K562 (cell line): ENCODE measurements around the gene FAT2. TPM values are rescaled to one million over a fixed set of nuclear protein-coding genes. Genes with fewer than 3 reads are reported as not detected.

Source experiments
- ATAC-seq: fragments of 200-7000 bp; cut with Tn5 transposase; 3 replicates; pipeline ENCODE4 v1.9.1; 2020; ENCODE audit warnings: moderate library complexity
- BruUV-seq: library from RNA; stranded (reverse); fragments of 400-500 nt; replicated peaks from 2 replicates; lab custom pipeline; 2021; lab: Mats Ljungman, UMichigan
- CTCF ChIA-PET: fragments of 300-600 bp; formaldehyde crosslinking; extraction: SDS; loops from one replicate; lab custom pipeline; 2021; ENCODE audit warnings: low intra/inter-chr PET ratio; lab: Yijun Ruan, JAX
- POLR2A ChIA-PET: fragments of 300-600, 350-650 bp; sonication (Branson Sonifier 250); formaldehyde crosslinking; extraction: SDS; loops from one replicate; lab custom pipeline; 2021; ENCODE audit warnings: antibody characterized with exemption, inconsistent platforms; lab: Yijun Ruan, JAX
- DNase-seq, 4 experiments: peaks; one replicate each; pipeline versions ENCODE4 v3.0.0 to v3.0.0-alpha.2; 2011 to 2018; ENCODE audit warnings: low spot score in 3 of 4, mixed read lengths in 3 of 4; ENCODE audit errors: extremely low read depth in 1 of 4
- FAIRE-seq: peaks from 2 replicates; lab custom pipeline; 2011; peaks lifted over from hg19 to GRCh38; lab: Jason Lieb, UNC
- H2AFZ ChIP-seq: 2 replicates; pipeline ENCODE4 v1.6.0; 2011; ENCODE audit warnings: low read depth, low read length, control low read depth, inconsistent platforms
- H3K27ac ChIP-seq: fragments of 200-600 bp; 3 replicates; pipeline ENCODE4 v1.8.0; 2011; ENCODE audit warnings: low read depth, mild to moderate bottlenecking, control low read depth, inconsistent platforms, low read length, moderate library complexity, mixed read lengths; ENCODE audit errors: extremely low read depth
- H3K27me3 ChIP-seq, 2 experiments: fragments of 300-600 bp in 1 of 2; 2 replicates in 1 of 2; 3 replicates in 1 of 2; pipeline versions ENCODE4 v1.6.0 to v1.8.0; 2011; ENCODE audit warnings: inconsistent platforms in 2 of 2, low read length in 2 of 2, mild to moderate bottlenecking in 1 of 2, mixed read lengths in 1 of 2, moderate library complexity in 1 of 2; ENCODE audit not compliant: control insufficient read depth in 2 of 2, insufficient read depth in 2 of 2
- H3K36me3 ChIP-seq: fragments of 300-600 bp; 3 replicates; pipeline ENCODE4 v1.8.0; 2011; ENCODE audit warnings: mild to moderate bottlenecking, low read length, inconsistent platforms; ENCODE audit not compliant: control insufficient read depth, insufficient read depth
- H3K4me1 ChIP-seq, 2 experiments: fragments of 200-600 bp in 1 of 2; replicated peaks in 1 of 2; 2 replicates in 1 of 2; 3 replicates in 1 of 2; pipeline versions ENCODE4 v1.5.1 to v1.8.0; 2011; ENCODE audit warnings: inconsistent platforms in 2 of 2, low read length in 2 of 2, mild to moderate bottlenecking in 1 of 2, mixed read lengths in 1 of 2, moderate library complexity in 1 of 2; ENCODE audit not compliant: control insufficient read depth in 2 of 2, insufficient read depth in 2 of 2
- H3K4me2 ChIP-seq: 2 replicates; pipeline ENCODE4 v1.6.1; 2011; ENCODE audit warnings: low read length, control low read depth, inconsistent platforms, mixed read lengths; ENCODE audit not compliant: insufficient read depth
- H3K4me3 ChIP-seq: fragments of 200-600 bp; sonication (generic), shearing (Covaris generic); 2 replicates; pipeline ENCODE4 v1.5.1; 2016; ENCODE audit warnings: control low read depth, inconsistent platforms
- H3K79me2 ChIP-seq: fragments of 200-600 bp; 3 replicates; pipeline ENCODE4 v1.8.0; 2011; ENCODE audit warnings: low read length, inconsistent platforms; ENCODE audit not compliant: control insufficient read depth, insufficient read depth
- H3K9ac ChIP-seq, 2 experiments: 2 replicates each; pipeline versions ENCODE4 v1.6.0 to v1.6.1; 2011; ENCODE audit warnings: low read depth in 2 of 2, low read length in 2 of 2, control low read depth in 1 of 2, inconsistent platforms in 1 of 2, mild to moderate bottlenecking in 1 of 2, mixed read lengths in 1 of 2; ENCODE audit not compliant: insufficient read depth in 1 of 2
- H3K9me1 ChIP-seq: one replicate; pipeline ENCODE4 v1.6.0; 2011; ENCODE audit warnings: inconsistent platforms, mild to moderate bottlenecking, low read length, moderate library complexity; ENCODE audit not compliant: control insufficient read depth, insufficient read depth
- H3K9me3 ChIP-seq: replicated peaks from 2 replicates; pipeline ENCODE4 v1.5.1; 2011; ENCODE audit warnings: low read depth, low read length, inconsistent platforms; ENCODE audit not compliant: control insufficient read depth, insufficient read depth
- H4K20me1 ChIP-seq: replicated peaks from 2 replicates; pipeline ENCODE4 v1.6.1; 2011; ENCODE audit warnings: low read length, inconsistent platforms, mixed read lengths; ENCODE audit not compliant: control insufficient read depth, insufficient read depth
- BRCA1 ChIP-seq, 2 experiments: fragments of 450-650 bp in 1 of 2; sonication (generic) in 1 of 2; formaldehyde crosslinking in 1 of 2; IDR thresholded peaks; 2 replicates each; pipeline versions ENCODE4 v1.5.0 to v1.6.1; 2017 to 2020; ENCODE audit warnings: mild to moderate bottlenecking in 1 of 2, missing genetic modification reagents in 1 of 2
- CBX3 ChIP-seq, 2 experiments: IDR thresholded peaks; 1 replicate in 1 of 2; 2 replicates in 1 of 2; pipeline ENCODE4 v1.6.1; 2012; ENCODE audit warnings: inconsistent platforms in 2 of 2, low read length in 2 of 2, borderline replicate concordance in 1 of 2, control low read depth in 1 of 2
- MXI1 ChIP-seq: IDR thresholded peaks from 2 replicates; pipeline ENCODE4 v1.6.1; 2011; ENCODE audit warnings: low read depth, mild to moderate bottlenecking, improper control_type of control experiment, low read length
- POLR2A ChIP-seq: fragments of 450-650 bp; conservative IDR thresholded peaks from 2 replicates; pipeline ENCODE4 v1.6.1; 2016
- RB1 ChIP-seq: fragments of 450-650 bp; IDR thresholded peaks from 2 replicates; pipeline ENCODE4 v1.6.1; 2017; ENCODE audit warnings: low read depth, mild to moderate bottlenecking
- ZNF584 ChIP-seq: fragments of 200-800 bp; sonication (Bioruptor generic); IDR thresholded peaks from 2 replicates; pipeline ENCODE4 v1.6.1; 2016; ENCODE audit warnings: low read depth, mild to moderate bottlenecking, missing genetic modification characterization, missing compliant biosample characterization
- WGBS: fragments of 100-300 bp; shearing (Covaris generic); methylation state at CpG from one replicate; pipeline ENCODE4 v1.1.6; 2016; ENCODE audit warnings: low coverage, mixed read lengths; ENCODE audit not compliant: insufficient coverage; ENCODE audit errors: missing lambda C conversion rate; 5-methylcytosine and 5-hydroxymethylcytosine counted together
- in situ Hi-C: fragments of 300-500 bp; cut with MboI; formaldehyde crosslinking; loops from 4 replicates; pipeline ENCODE4 v1.15.0; 2018; ENCODE audit warnings: inconsistent platforms, mixed read lengths
- intact Hi-C: fragments of 100-400 bp; cut with micrococcal nuclease; formaldehyde crosslinking; loops from 2 replicates; pipeline ENCODE4 v1.14.2; 2022
- polyA plus RNA-seq, 8 experiments: library from polyadenylated mRNA; depleted of rRNA in 4 of 8; stranded (reverse) in 5 of 8; unstranded in 3 of 8; fragments of >200 nt; fragmentation: Nextera tagmentation in 2 of 8; fragmentation: Illumina TruSeq in 1 of 8; extraction: Ambion mirVana in 2 of 8; extraction: Trizol in 1 of 8; gene quantifications; 2 replicates each; pipeline versions ENCODE4 v1.2.1 to v1.2.3, GENCODE V29; 2011 to 2014; ENCODE audit warnings: inconsistent platforms in 1 of 8, missing spikeins in 1 of 8
- total RNA-seq, 7 experiments: library from RNA; depleted of rRNA in 6 of 7; stranded (reverse); fragments of >200 nt in 6 of 7; fragmentation: Illumina TruSeq in 2 of 7; extraction: Trizol in 2 of 7; gene quantifications; 2 replicates each; pipeline versions ENCODE4 v1.2.1 to v1.2.3, GENCODE V29; 2011 to 2021; ENCODE audit warnings: low replicate concordance in 1 of 7
- TF ChIP-seq, protein P1 (sequence below): sonication (generic); formaldehyde crosslinking; IDR thresholded peaks from 2 replicates; pipeline ENCODE4 v1.8.0; 2022; ENCODE audit warnings: mild to moderate bottlenecking, low read depth, missing genetic modification reagents

Gene FAT2
- total and polyA plus RNA-seq, 9 of the 15 experiments (the other 6 are each of a cell fraction or from before 2014, with no cell fraction given), result not detected

DNA sequence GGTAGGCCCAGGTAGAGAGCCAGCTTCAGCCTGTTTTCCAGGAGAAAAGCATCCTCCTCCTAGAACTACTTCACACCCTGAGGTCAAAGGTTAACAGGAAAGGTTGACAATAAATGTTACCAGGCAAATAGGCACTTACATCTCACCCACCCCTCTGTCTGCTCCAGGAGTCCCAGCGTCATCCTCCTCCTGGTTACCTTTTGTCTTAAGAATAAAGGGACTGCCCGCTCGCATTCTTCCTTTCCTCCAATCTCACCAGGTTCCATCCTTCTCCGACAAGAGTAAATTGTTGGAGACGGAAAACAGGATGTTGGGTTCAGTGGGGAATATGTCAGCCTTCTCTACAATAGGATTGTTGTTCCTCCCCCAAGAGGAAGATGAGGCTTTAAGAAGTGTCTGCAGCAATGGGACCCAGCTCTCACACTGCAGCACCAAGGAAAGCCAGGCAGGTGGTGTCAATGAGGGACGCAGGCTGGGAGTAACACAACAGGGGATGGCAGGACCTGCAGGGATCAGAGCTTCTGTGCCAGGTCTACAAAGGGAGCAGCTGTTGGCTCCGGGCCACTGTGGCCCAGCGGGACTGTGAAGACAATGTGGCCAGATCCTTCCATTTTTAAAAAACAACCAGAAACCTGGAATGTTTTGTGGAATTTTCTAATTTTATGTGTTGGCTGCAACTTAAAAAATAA lies 29.0 kb downstream of the FAT2 start:
- DNase-seq (no peak), FAIRE-seq (no peak), ATAC-seq (no peak)
- ChIA-PET CTCF (no interaction called here), POLR2A (interaction anchor here (1.0 kb wide), 1 partner anchor 84 kb away, joined by 3 read pairs; no protein-coding TSS in a partner anchor)
- H3K9ac ChIP-seq, result no peak overlapping the region
- no peaks in the 10 kb centered on the region for H3K36me3 ChIP-seq
- H3K4me3 ChIP-seq, result no peak overlapping the region
- intact Hi-C loops (no loop called here), in situ Hi-C loops (no loop called here)
- no peaks in the 10 kb centered on the region for H3K9me1 ChIP-seq
- peaks cover 32 to 77% of the 10 kb centered on the region in 2 experiments; a peak in 4 of 5 replicates for H3K27me3 ChIP-seq
- H3K4me2 ChIP-seq, result no peak overlapping the region
- H3K79me2 ChIP-seq, result no peaks in the 10 kb centered on the region
- TF ChIP-seq BRCA1 (IDR thresholded peaks at IDR 0.05) (no peak), BRCA1 (CRISPR knock-in tag; IDR thresholded peaks at IDR 0.05) (no peak), ZNF584 (CRISPR knock-in tag) (no peak), CBX3 (IDR thresholded peaks at IDR 0.05; ENCODE audit: borderline replicate concordance in 1 of 2, low read length in 2 of 2) (no peak), POLR2A (no peak), RB1 (no peak), MXI1 (no peak)
- TF ChIP-seq, protein P1, sequence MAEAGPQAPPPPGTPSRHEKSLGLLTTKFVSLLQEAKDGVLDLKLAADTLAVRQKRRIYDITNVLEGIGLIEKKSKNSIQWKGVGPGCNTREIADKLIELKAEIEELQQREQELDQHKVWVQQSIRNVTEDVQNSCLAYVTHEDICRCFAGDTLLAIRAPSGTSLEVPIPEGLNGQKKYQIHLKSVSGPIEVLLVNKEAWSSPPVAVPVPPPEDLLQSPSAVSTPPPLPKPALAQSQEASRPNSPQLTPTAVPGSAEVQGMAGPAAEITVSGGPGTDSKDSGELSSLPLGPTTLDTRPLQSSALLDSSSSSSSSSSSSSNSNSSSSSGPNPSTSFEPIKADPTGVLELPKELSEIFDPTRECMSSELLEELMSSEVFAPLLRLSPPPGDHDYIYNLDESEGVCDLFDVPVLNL (CRISPR knock-in tag), result no peak
- H2AFZ ChIP-seq, result no peak overlapping the region
- no peak overlapping the region for H3K27ac ChIP-seq
- WGBS, result 0% methylated on average over 8 of the region's 8 CpGs
- H4K20me1 ChIP-seq, result no peaks in the 10 kb centered on the region
- H3K9me3 ChIP-seq, result no peaks in the 10 kb centered on the region
- no TSS peak for BruUV-seq
- H3K4me1 ChIP-seq, result no peaks in the 10 kb centered on the region
